Activated effector memory CD4-positive, alpha-beta T cell treated with anti-CD3 and anti-CD28 coated beads, Interleukin-2, amount 50 U/mL, for 16 hours (primary cell): ENCODE data around the gene CLPTM1L.
"Not testable (repeated sequence)": the region's sequence is repeated elsewhere in the genome, so short reads cannot be mapped to it uniquely, and the experiment has no call there.

Experiments
- DNase-seq: peaks from one replicate; pipeline ENCODE4 v3.0.0-alpha.2; 2020

The CLPTM1L gene

DNA sequence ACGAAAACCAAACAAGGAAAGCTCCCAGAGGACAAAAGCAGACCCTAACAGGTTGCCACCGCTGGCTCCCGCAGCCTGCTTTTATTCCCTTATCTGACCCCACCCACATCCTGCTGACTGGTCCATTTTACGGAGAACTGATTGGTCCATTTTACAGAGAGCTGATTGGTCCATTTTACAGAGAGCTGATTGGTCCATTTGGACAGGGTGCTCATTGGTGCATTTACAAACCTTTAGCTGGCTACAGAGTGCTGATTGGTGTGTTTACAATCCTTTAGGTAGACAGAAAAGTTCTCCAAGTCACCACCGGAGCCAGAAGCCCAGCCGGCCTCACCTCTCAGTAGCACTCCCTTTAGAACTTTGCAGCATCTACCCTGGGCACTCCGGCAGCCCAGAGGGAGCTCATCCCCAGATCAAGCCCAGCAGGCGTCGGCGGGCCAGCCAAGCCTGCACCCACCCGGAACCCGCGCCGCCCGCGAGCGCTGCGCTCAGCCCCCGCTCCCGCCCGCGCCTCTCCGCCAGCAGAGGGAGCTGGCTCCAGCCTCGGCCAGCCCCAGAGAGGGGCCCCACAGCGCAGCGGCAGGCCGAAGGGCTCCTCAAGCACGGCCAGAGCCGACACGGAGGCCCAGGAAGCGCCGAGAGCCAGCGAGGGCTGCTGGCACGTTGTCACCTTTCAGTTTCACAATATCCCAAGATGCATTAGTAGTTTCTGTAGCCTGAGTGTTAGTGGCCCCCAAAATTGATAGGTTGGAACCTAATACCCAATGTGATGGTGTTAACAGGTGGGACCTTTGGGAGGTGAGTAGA lies 35.3 kb upstream of the CLPTM1L start:
- DNase-seq = peak; percentile 83

DNA sequence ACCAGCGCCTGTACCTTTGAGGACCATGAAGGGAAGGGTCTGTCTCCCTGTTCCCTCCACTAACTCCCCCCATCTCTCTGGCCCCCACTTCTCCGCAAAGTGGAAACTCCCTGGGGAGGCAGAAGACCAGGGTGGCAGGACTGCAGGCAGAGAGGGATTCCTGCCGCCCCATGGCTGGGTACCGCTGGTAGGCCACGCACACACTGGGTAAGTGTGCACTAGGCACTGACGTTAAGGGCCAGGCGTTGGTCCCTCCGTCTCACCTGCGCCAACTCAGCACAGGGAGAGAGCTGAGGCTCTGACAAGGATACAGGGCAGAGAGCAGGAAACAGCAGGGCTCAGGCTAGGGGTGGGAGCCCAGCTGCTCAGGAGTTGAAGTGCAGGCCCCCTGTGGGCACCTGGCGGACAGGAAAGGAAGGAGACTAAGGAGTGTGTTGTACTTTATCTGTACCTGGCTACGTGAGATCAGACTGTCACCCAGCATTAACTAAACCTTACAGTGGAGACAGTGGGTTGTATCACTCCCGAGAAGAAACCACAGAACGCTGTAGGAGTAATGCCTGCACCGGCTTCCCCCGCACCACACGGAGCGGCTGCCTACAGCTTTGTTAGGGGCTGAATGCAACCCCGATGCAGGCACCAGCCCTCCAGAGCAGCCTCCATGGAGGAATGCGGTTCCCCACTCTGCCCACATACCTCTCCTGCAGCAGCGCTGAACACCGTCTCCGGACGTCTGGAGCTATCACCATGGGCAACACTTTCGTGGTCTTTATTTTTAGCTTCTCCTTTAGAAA lies 34.2 kb upstream of the CLPTM1L start:
- DNase-seq = no peak

DNA sequence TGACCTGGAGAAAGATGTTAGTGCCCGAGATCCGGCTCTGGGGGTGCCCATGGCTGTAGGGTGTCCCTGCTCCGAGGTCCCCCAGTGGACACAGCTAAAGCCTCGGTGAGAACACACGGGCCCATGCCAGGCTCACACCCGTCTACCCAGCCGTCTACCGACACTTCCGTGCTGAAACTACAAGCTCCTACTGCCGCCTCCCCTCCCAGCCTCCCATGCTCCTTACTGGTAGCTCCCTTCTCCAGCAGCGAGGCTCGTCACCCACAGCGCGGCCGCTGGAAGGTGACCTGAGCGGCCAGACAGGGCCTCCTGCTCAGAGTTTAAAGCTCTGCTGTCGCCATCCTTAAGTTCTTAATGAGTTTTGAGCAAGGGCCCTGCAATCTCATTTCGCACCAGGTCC lies 33.2 kb upstream of the CLPTM1L start:
- no peak for DNase-seq

DNA sequence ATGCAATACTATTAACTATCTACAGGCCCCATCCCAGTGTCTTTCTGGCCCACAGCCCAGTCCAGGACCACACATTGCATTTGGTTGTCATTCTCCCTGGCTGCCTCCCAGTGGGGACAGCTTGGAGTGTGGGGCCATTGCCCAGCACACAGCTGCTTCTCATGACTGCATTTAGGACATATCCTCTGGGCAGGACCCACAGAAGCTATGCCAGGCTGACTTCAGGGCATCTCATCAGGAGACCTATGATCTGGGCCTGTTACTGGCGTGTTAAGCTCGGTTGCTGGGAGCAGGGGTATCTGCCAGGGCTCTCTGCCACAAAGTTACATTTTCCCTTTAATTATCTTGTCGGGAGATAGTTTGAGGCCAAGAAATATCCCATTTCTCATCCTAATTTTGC lies 32.1 kb upstream of the CLPTM1L start:
- no peak for DNase-seq

DNA sequence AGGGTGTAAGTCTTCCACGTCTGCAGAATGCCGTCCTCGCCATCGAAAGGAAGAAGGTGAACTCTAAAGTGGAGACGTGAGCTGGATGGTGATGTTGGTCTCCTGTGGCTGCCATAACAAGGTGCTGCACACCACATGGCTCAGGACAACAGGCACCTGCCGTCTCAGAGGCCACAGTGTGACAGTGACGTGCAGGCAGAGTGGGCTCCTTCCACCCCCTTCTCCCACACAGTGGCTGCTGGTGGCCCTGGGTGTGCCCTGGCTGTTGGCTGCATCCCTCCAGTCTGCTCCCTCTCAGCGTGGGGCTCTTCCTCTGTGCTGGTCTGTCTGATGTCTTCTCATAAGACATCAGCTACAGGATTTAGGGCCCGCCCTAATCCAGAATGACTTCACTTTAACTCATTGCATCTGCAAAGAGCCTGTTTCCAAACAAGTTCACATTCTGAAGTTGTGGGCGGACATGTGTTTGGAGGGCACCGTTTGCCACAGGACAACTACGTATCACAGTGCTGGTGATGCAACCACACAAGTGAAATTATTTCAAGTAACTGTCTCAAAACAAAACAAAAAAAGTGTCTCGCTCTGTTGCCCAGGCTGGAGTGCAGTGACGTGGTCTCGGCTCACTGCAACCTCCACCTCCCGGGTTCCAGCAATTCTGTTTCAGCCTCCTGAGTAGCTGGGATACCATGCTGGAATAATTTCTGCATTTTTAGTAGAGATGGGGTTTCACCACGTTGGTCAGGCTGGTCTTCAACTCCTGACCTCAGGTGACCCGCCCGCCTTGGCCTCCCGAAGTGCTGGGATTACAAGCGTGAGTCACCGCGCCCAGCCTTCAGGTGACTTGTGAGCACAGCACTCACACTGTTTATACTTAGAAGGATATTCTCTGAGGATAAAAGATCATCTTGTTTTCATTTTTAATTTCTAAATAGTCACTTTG lies 31.2 kb upstream of the CLPTM1L start:
- DNase-seq = no peak

DNA sequence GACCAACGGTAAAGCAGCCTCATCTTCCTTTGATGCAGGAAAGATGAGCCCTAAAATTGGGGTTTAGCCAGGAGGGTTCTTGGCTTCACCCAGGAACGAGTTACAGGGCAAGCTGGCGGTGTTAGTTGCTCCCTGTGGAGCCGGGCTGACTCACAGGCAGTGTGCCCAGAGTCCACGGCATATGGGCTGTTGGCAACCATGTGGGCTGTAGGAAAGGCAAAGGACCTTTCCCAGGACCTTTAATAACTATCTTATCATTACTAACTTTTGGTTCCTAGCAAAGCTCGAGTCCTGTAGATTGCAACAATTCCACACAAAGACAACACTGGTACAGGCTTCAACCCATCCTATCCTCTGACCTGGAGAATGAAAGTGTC lies 29.8 kb upstream of the CLPTM1L start:
- no peak for DNase-seq

DNA sequence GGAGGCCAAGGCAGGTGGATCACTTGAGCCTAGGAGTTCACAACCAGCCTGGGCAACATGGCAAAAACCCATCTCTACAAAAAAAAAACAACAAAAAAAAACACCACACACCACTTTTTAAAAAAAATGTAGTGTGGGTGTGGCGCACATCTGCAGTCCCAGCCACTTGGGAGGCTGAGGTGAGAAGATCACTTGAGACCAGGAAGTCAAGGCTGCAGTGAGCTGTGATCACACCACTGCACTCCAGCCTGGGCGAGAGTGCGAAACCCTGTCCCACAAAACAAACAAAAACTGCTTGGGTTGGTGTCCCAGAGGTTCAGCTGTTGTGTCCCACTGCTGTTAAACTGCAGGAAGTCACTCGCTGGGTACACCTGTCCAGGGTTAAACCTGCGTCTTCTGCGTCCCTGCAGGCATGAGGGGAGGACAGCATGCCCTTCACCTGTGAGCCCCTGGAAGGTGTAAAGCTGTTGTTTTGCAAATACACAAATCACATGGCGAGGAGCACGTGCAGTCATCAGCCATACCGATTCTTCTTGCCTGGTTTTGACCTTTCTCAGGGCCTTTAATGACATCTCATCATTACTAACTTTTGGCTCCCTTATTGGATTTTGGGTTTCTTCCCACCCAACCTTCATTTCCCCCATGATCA lies 29.3 kb upstream of the CLPTM1L start:
- DNase-seq = no peak

DNA sequence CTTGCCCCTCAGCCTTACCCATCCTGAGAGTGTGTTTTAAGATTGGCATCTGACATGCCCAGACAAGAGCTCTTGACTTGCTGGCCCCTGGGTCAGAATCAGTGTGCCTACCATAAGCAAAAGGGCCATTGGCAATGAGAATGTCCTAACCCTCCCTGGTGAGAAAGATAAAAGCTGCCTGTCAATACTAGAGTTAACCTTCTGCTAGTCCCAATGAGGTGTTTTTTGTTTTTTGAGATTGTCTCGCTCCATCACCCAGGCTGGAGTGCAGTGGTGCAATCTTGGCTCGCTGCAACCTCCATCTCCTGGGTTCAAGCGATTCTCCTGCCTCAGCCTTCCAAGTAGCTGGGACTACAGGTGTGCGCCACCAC lies 27.1 kb upstream of the CLPTM1L start:
- DNase-seq = not testable (repeated sequence)

DNA sequence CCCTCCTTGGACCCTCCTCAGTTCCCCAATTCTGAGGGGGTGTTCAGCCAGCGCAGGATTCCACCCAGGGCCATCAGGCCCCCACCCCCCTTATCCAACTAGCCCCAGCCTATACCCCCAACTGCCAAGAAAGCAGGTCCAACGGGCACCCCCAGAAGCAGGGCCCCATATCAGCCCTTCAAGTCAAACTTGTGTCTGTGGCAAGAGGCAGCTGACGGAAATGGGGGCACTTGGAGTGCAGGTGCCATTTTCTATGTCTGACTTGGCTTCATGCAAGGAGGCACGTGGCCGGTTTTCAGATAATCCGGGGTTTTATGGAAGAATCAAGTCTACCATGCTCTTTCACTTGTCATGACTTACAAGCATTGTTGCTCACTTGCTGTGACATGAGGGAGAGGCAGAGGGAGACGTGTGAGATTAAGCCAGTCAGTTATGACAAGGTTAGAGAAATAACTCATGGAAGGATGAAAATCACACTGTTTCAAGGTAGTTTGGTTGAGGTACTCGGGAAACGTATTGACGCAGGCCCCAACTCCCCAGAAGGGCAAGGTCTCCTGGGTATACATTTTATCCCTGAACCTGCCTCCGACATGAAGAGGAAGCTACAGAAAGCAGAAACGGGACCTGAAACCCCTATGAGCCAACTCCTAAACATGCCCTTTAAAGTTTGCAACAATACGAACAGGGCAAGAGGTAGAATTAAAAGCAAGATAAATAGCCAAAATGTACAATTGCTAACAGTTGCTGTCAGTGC lies 26.5 kb upstream of the CLPTM1L start:
- no peak for DNase-seq

DNA sequence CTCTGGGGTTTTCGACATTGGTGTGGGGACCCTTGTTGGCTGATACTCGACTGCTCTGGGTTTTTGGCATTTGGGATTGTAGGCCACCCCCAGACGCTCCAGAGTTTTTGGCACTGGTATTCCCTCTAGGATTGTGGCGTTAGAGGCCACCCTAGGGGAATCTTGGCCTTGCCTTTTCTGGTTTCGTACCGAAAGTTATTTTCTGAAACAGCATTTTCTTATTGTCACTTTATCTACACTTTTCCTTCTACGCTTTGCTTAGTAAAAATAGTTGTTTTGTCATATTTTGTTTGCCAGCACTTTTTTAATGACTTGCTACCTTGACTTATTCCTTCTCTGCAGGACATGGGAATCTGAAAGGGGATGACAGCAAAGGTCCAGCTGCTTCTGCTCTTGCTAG lies 25.1 kb upstream of the CLPTM1L start:
- DNase-seq = no peak

DNA sequence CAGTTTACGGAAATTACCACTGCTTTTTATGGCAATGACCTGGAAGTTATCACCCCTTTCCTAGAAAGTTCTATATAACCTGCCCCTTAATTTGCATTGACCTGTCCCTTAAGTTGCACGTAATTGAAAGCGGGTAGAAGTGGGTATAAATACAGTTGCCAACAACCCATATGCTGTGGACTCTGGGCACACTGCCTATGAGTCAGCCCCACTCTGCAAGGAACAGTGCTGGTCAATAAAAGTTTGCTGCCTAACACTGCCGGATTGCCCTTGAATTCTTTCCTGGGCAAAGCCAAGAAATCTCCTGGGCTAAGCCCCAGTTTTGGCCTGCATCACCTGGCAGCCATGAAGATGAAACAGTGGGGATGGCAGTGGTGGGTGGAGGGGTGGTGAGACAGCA lies 23.9 kb upstream of the CLPTM1L start:
- DNase-seq = no peak

DNA sequence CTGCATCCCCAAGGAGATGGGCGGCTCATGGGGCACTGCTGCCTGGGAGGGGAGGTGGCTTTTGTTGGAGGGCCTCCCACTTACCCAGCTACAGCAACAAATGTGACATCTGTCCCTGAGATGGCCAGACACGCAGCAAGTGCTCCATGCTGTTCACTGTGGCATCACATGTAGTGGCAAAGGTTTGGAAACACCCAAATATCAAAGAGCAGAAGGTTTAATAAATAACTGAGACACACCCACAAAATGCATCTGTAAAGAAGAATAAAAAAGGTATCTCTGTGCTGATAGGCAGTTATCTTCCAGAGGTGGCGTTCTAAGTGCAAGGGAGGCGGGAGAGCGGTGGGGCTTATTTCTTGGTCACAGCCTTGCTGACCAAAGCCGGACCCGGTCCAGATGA lies 23.3 kb upstream of the CLPTM1L start:
- DNase-seq = no peak

DNA sequence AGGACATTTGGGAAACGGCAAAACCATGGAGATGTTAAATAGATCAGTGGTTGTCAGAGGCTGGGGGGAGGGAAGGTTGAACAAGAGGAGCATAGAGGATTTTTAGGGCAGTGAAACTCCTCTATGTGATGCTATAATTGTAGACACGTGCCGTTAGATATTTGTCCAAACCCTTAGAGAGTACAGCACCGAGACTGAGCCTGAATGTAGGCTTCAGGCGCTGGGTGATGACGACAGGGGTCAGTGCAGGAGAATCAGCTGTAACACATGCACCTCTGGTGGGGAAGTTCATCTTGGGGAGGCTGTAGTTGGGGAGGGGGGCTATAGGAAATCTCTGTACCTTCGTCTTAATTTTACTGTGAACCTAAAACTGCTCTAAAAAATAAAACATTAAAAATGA lies 22.2 kb upstream of the CLPTM1L start:
- no peak for DNase-seq

DNA sequence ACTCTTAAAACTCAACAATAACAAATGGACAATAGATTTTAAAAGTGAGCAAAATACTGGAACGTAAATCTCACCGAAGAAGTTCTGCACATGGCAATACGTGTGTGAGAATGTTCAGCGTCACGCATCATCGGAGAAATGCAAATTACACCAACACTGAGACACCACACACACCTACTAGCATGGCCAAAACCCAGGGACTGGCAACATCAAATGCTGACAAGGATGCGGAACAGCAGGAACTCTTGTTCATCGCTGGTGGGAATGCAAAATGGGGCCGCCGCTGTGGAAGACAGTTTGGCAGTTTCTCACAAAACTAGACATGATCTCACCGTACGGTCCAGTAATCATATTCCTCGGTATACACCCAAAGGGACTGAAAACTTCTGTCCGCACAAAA lies 21.6 kb upstream of the CLPTM1L start:
- DNase-seq = no peak

DNA sequence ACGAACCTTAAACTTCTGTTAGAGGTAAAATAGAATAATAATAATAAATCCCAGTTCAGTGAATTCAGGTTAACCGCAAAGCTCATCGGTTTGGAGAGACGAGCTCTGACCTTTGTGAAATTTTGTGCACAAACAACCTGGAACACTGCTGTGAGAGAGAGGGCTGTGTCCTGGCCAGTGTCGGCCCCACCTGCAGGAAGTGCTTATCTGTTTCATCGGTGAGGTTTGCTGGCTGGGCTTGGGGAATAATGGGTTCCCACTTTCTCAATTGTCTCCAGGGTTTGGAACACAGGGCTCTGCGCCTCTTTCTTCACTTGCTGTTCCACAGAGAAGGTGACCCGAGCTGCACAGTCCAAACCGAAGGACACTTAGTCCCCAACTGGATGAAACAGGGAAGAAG lies 19.3 kb upstream of the CLPTM1L start:
- no peak for DNase-seq

DNA sequence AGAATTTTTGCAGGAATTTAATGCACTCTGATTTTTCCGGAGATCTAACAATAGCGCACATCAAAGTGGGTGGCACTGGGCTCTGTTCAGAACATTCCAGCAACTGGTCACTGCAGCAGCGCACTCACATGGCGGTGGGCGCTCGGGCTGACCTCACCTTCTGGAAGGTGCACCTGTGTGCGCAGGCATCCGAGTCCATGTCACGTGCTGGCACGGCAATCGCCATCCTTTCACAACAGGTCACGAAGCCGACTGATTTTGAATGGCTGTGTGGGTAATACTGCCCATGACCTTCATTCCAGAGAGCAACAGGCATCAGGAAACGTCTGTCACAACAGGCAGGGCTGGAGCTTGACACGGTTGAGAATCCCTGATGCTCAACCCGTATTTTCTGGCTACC lies 18.7 kb upstream of the CLPTM1L start:
- no peak for DNase-seq

DNA sequence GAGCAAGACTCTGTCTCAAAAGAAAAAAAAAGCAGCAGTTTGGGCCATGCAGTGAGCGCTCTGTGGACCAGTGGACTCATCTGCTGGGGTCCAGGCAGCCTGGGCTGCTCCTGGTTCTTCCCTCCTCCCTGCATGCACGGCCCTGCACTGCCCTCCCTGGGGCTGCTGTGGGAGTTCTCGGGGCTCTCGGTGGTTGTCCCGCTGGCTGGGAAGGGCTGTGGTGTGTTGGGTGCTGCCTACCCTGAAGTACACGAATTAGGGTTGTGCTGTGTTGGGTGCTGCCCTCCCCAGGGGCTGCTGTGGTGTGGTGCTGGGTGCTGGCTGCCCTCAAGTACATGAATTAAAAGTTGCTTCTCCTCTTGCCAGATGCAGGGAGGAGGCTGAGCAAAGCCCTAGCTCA lies 18.3 kb upstream of the CLPTM1L start:
- no peak for DNase-seq

DNA sequence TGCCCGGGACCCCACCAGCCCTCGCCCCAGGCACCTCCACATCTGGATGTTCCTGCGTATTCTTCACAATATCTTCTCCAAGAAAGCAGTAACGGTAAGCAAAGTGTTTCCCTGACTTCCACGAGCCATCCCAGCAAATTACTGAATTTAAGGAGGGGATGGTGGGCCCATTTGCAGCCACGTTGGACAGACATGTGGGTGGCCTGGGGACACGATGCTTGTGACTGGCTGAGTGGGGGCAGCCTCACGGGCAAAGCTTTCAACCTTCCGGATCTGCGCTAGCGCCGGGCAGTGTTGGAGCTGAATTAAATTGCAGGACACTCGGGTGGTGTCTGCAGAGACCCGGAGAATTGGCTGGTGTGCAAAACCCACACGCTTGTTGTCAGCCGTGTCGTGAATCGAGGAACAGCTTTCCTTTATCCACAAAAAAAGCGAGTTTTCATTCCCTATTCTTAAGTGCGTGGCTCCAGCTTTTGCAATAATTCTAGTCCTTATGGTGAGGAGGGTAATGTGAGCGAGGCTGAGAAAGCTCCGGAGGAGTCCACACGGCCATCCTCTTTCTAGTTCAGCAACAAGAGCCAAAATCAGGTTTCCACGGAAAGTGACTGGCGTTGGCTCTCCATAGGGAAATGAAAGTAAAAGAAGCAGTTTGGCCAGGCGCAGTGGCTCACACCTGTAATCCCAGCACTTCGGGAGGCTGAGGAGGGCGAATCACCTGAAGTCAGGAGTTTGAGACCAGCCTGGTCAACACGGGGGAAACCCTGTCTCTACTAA lies 17.5 kb upstream of the CLPTM1L start:
- no peak for DNase-seq

DNA sequence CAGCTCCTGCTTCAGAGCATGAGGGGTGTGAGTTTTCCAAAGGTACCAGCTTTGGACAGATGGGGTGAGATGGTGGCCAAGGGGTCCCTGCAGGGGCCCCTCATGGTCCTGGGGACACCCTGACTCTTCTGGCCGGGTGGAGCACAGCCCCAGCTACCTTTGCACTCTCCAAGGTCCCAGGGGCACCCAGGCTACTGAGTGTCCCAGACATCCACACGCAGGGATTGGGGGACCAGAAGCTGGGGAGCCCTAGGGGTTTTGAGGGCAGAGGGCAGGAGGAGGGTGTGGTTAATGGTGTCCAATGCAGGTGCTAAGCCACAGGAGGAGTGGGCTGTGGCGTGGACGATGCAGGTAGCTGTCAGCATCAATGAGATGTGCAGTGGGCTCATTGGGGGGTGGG lies 16.0 kb upstream of the CLPTM1L start:
- DNase-seq = no peak

DNA sequence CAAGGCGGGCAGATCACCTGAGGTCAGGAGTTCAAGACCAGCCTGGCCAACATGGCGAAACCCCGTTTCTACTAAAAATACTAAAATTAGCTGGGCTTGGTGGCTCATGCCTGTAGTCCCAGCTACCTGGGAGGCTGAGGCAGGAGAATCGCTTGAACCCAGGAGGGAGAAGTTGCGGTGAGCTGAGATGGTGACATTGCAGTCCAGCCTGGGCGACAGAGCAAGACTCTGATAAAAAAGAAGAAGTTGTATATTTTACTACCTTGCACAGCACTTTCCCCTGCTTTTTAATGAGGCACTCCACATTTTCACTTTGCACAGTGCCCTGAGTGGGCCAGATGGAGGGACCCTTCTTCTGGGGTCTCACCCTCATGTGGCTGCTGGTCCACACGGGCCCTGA lies 15.5 kb upstream of the CLPTM1L start:
- DNase-seq = not testable (repeated sequence)

DNA sequence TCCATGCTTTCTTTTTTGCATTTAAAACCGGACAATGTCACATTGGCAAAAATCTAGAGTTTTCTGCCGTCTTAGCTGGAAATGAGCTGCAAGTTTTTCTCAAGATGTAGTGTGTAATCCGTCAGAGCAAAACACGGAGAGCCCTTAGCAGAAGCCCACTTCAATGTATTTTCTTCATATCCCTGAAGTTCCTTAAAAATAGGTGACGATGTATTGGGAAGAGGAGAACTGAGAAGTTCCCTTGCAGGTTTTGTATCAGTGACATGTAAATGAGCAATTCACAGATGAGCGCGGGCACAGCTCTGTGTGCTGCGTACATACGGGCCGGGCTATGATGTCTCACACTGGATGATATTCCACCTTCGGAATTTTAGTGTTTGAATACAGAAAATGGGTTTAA lies 14.8 kb upstream of the CLPTM1L start:
- no peak for DNase-seq
